Liver (tissue), 3 donors: ENCODE measurements around the gene CELF5.

Experiments
- JUND ChIP-seq, 2 donors: IDR thresholded peaks; 2 replicates each; pipeline ENCODE4 v1.6.1; 2016; ENCODE audit warnings: antibody characterized with exemption in 2 of 2
- RAD21 ChIP-seq, 2 donors: IDR thresholded peaks; 2 replicates each; pipeline ENCODE4 v1.6.1; 2016; ENCODE audit warnings: antibody characterized with exemption in 2 of 2, mild to moderate bottlenecking in 2 of 2
- RXRA ChIP-seq, 2 donors: IDR thresholded peaks; 2 replicates each; pipeline ENCODE4 v1.6.1; 2017 to 2018; ENCODE audit warnings: antibody characterized with exemption in 2 of 2, mild to moderate bottlenecking in 1 of 2
- TF ChIP-seq, protein P1 (sequence below): fragments of 150-350 bp; IDR thresholded peaks from 2 replicates; pipeline ENCODE4 v1.5.1; 2017; ENCODE audit warnings: improper control_type of control experiment, low read depth, low read length; ENCODE audit not compliant: missing input control
- TF ChIP-seq, protein P2 (sequence below): IDR thresholded peaks from 2 replicates; pipeline ENCODE4 v1.6.1; 2016; ENCODE audit warnings: antibody characterized with exemption
- TF ChIP-seq, protein P3 (sequence below): IDR thresholded peaks from 2 replicates; pipeline ENCODE4 v1.6.1; 2016; ENCODE audit warnings: antibody characterized with exemption, mild to moderate bottlenecking
- donor health status: healthy.
- donor health status: healthy.

DNA sequence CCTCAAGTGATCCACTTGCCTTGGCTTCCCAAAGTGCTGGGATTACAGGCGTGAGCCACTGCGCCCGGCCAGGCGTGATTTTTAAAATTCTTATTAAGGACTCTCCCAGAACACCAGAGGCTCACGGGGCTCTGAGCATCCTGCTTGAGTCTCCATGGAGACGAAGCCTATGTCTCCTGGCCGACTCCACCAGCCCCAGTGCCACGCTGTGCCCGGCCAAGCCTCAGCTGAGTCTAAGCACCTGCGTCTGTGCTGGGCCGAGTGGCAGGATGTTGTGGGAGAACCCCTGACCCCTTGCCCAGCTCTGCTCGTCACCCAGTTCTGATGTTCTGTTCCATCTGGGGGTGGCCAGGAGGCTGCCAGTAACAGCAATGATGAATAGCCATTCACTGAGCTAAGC lies 3.9 kb upstream of the CELF5 start:
- TF ChIP-seq, protein P1, sequence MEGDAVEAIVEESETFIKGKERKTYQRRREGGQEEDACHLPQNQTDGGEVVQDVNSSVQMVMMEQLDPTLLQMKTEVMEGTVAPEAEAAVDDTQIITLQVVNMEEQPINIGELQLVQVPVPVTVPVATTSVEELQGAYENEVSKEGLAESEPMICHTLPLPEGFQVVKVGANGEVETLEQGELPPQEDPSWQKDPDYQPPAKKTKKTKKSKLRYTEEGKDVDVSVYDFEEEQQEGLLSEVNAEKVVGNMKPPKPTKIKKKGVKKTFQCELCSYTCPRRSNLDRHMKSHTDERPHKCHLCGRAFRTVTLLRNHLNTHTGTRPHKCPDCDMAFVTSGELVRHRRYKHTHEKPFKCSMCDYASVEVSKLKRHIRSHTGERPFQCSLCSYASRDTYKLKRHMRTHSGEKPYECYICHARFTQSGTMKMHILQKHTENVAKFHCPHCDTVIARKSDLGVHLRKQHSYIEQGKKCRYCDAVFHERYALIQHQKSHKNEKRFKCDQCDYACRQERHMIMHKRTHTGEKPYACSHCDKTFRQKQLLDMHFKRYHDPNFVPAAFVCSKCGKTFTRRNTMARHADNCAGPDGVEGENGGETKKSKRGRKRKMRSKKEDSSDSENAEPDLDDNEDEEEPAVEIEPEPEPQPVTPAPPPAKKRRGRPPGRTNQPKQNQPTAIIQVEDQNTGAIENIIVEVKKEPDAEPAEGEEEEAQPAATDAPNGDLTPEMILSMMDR = no peak
- TF ChIP-seq, protein P2, sequence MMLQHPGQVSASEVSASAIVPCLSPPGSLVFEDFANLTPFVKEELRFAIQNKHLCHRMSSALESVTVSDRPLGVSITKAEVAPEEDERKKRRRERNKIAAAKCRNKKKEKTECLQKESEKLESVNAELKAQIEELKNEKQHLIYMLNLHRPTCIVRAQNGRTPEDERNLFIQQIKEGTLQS = no peak
- TF ChIP-seq RAD21 (IDR thresholded peaks at IDR 0.05) (no peak), JUND (IDR thresholded peaks at IDR 0.05) (no peak), RXRA (IDR thresholded peaks at IDR 0.05) (no peak)
- TF ChIP-seq, protein P3, sequence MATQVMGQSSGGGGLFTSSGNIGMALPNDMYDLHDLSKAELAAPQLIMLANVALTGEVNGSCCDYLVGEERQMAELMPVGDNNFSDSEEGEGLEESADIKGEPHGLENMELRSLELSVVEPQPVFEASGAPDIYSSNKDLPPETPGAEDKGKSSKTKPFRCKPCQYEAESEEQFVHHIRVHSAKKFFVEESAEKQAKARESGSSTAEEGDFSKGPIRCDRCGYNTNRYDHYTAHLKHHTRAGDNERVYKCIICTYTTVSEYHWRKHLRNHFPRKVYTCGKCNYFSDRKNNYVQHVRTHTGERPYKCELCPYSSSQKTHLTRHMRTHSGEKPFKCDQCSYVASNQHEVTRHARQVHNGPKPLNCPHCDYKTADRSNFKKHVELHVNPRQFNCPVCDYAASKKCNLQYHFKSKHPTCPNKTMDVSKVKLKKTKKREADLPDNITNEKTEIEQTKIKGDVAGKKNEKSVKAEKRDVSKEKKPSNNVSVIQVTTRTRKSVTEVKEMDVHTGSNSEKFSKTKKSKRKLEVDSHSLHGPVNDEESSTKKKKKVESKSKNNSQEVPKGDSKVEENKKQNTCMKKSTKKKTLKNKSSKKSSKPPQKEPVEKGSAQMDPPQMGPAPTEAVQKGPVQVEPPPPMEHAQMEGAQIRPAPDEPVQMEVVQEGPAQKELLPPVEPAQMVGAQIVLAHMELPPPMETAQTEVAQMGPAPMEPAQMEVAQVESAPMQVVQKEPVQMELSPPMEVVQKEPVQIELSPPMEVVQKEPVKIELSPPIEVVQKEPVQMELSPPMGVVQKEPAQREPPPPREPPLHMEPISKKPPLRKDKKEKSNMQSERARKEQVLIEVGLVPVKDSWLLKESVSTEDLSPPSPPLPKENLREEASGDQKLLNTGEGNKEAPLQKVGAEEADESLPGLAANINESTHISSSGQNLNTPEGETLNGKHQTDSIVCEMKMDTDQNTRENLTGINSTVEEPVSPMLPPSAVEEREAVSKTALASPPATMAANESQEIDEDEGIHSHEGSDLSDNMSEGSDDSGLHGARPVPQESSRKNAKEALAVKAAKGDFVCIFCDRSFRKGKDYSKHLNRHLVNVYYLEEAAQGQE = no peak
